NCI-H2171 treated with DMSO at 0.1 percent for 48 hours (cell line): ENCODE results near the gene MRGPRG.
"Not testable (repeated sequence)": the region's sequence is repeated elsewhere in the genome, so short reads cannot be mapped to it uniquely, and the experiment has no call there.

ENCODE experiments used
- DNase-seq: peaks from one replicate; lab custom pipeline; 2025; lab: John Stamatoyannopoulos, UW

Gene MRGPRG, protein sequence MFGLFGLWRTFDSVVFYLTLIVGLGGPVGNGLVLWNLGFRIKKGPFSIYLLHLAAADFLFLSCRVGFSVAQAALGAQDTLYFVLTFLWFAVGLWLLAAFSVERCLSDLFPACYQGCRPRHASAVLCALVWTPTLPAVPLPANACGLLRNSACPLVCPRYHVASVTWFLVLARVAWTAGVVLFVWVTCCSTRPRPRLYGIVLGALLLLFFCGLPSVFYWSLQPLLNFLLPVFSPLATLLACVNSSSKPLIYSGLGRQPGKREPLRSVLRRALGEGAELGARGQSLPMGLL

DNA sequence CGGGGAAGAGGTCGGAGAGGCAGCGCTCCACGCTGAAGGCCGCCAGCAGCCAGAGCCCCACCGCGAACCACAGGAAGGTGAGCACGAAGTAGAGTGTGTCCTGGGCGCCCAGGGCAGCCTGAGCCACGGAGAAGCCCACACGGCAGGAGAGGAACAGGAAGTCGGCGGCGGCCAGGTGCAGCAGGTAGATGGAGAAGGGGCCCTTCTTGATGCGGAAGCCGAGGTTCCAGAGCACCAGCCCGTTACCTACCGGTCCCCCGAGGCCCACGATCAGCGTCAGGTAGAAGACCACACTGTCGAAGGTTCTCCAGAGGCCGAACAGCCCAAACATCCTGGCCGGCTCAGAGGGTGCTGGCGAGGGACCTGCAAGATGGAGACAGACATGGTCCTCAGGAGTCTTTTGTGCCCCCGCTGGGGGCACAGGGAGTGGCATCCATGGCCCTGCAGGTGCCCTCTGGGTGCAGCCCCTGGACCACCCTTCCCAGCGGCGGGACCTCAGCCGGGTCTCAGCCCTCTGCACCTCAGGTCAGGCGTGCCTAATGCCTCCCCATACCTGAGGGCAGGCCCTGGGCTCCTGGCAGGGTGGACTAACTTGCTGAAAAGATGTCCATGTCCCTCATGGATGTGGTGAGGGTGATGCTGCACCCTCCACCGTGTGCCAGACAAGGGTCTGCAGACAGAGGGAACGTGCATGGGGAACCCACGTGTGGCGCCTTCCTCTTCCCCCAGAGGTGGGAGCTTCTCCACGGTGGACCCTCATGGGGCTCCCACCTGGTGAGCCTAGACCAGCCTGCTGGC lies at the start of gene MRGPRG:
Gene MRGPRG, minus strand, starts transcription at position 331 of the 798 bp plus-strand sequence. Its CDS starts 0 bp downstream, at position 331.
- no peak for DNase-seq

DNA sequence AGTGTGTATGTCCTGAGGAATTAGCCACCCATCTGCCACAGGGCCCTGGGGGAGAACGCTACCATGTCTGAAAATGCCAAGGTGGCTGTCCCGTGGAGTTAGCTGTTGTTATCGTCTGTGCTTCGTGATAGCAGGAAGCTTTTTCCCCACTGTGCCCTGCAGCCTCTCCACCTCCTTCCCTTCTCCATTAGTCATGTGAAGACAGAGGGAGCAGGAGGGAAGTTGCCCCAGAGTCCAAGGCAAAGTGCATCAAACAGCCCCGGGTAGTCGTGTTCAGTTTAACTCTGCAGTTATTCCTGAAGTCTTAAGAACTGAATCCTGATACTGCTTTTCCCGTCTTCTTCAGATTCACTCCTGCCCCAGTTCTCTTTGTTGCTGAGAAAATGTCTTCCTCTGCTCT lies 43.9 kb upstream of the MRGPRG start:
- not testable (repeated sequence) for DNase-seq

DNA sequence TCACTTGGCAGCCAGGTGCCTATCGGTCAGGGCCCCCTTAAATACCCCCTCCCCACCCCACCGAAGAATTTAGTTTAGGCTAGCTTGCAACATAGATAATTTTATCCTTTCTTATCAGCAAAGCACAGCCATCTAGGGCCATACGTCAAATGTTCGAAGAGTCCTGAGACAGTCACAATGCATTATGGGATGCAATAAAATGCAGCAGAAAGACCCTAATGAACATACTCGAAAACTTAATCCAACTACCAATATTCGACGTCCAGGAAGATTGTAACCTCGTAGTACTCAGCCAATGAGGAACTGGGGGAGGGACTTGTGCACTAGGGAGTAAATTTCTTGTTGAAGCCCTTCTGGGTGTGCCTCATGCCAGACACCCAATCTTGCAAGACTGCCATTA lies 43.2 kb upstream of the MRGPRG start:
- not testable (repeated sequence) for DNase-seq

DNA sequence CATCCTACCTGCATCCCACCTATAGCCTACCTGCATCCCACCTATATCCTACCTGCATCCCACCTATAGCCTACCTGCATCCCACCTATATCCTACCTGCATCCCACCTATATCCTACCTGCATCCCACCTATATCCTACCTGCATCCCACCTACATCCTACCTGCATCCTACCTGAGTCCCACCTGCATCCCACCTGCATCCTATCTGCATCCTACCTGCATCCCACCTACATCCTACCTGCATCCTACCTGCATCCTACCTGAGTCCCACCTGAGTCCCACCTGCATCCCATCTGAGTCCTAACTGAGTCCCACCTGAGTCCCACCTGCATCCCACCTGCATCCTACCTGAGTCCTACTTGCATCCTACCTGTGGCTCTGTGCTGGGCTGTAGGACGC lies 38.9 kb upstream of the MRGPRG start:
- not testable (repeated sequence) for DNase-seq

DNA sequence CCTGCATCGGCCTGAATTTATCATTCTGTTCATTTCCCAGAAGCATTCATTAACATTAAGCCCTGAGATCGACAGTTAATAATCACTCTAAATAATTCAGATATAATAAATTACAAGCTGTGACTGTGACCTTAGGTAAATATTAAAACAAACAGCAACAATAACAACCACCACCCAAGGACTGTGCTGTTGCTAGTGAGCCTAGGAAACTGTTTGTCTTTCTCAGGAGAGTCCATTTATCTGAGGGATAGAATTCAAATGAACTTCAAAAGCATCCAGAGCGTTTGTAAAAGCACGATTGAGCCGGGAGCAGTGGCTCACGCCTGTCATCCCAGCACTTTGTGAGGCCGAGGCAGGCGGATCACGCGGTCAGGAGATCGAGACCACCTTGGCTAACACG lies 36.6 kb upstream of the MRGPRG start:
- DNase-seq, result not testable (repeated sequence)

DNA sequence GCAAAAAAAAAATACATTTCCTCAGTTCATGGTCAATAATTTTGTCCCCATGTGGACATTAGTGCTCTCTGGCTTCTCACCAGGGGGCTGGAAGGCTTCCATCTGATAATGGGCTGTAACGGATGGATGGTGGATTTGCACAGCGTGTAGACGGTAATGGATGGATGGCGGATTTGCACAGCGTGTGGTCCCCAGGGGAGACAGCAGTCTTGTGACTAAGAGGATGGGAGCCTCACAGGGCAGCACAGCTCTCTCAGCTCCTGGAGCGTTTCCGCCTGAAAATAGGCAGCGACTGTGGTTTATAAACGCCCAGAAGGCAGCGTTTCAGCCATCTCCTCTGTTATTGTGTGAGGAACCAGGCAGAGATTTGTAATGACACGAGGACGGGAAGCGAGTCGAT lies 36.2 kb upstream of the MRGPRG start:
- not testable (repeated sequence) for DNase-seq

DNA sequence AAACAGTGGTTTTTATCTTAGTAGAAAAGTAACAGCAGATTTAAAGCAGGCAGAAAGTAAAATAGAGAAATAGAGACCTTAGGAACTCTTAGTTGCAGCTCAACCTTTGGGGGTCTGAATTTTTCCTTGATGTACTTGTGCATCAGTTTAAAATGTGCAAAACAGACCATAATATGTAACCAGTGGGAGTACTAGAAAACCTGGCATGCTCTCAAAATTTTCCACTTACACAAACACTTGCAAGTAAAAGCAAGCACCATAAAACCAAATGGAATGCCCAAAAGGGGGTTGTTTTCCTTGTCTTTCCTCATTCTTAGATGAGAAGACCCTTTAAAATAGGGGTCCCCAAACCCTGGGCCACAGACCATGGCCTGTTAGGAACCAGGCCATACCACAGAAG lies 26.5 kb upstream of the MRGPRG start:
- no peak for DNase-seq

DNA sequence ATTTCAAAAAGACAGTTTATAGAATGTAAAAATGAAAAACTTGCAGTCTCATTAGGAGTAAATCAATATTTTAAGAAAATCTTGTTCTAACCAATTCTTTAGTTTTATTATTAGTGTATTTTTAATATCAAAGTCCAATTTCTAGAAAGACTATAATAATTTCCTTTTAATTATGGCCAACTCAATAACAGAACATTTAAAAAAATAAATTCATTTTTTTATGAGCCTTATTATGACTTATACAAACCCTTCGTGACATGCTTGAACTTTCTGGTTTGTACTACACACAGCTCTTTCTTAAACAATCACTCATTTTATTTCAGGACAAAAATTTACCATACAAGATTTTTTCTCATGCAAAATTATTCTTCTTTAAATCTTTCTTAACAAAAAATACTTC lies 25.3 kb upstream of the MRGPRG start:
- no peak for DNase-seq

DNA sequence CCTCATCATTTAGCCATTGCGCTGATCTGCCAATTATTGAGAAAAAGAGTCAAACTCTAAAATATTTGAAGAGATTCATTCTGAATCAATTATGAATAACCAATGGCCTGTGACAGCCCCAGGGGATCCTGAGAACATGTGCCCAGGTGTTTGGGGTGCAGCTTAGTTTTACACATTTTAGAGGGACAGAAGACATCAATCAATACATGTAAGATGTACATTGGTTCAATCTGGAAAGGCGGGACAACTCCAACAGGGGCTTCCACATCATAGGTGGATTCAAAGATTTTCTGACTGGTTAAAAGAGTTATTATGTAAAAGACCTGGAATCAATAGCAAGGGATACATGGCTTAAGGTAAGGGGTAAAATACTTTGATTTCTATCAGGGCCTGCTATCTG lies 18.5 kb upstream of the MRGPRG start:
- DNase-seq, result no peak

DNA sequence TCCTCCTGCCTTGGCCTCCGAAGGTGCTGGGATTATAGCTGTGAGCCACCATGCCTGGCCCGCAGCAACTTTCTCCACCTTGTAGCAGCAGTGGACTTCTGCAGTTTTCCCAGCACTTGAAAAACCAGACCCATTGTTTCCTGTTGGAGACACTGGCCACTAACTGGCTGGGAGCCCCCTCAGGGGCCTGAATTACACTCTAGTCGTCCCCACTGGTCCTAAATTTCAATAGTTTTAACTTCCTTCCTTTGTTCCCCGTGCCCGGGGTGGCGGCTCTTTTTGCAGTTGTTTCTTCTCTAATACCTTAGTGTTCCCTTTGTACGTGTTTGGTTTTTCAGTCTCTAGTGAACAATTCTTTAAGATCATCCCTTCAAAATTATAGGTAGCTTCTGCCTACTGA lies 16.2 kb upstream of the MRGPRG start:
- no peak for DNase-seq

DNA sequence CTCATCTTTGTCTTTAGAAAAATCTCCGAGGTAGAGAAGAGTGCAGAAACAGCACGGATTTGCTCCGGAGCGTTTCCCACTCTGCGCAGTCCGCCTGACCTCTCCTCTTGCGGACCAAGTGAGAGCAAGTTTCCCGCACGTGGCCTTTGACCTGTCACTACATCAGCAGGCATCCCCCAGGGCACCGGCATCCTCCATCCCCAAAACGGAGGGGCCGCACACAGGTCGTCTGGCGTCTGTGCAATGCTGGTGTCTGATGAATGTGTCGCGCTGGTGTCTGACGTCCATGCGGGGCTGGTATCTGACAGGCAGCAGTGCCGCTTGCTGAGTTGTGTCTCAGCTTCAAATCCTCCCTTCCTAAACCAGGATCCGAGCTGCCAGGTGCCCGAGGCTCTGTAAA lies 14.3 kb upstream of the MRGPRG start:
- DNase-seq, result no peak

DNA sequence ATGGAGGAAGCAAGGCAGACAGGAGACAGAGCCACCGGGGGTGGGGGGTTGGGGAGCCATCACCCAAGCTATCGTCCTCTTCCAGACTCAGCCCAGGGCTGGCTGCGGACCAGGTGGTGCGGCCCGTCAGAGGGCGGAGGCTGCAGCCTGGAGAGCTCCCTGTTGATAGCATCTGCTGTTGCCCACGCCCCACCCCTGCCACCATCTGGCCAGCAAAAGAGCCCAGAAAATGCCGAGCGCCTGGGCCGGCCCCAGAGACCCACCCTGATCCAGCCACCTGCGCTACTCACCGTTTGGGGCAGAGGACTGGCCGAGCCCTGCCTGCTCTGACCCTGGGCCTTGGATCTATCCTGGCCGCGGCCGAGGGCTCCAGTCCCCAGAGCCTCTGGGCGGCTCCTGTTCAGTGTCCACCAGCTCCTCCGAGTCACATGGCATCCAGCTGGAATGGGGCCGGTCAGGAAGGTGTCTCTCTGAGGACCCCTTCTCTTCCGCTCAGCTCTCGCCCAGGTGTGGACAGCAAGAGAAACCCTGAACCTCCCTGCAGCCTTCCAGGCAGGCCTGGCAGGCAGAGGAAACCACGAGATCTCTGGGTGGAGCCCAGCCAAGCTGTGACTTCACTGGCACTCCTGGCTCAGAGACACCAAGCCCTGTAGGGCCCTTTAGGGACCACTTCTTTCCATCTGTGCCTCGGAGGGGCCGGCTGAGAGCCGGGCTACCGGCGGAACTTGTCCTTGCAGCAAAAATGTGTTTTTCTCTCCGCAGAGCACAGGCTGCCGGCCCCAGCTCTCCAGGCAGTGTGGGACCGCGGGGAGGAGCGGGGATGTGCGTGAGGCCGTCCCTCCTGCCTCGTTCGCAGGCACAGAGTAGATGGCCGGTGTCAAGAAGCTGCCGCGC lies 13.5 kb upstream of the MRGPRG start, which contains the start of gene MRGPRE:
Gene MRGPRE, minus strand, starts transcription at position 567 of the 894 bp plus-strand sequence. CDS start 3,618 bp downstream, outside the sequence.
- peak; percentile 75 for DNase-seq

DNA sequence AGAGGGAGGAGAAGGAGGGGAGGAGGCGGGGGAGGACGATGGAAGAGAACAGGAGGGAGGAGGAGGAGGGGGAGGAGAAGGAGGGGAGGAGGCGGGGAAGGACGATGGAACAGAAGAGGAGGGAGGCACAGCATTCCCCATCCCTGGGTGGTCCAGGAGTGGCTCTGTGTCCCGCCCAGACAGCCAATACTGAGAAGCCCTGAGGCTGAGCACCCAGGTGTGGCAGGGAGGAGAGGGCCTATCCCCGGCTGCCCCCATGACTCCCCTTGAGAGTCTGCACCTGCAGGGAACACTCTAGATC lies 12.9 kb upstream of the MRGPRG start:
- no peak for DNase-seq

DNA sequence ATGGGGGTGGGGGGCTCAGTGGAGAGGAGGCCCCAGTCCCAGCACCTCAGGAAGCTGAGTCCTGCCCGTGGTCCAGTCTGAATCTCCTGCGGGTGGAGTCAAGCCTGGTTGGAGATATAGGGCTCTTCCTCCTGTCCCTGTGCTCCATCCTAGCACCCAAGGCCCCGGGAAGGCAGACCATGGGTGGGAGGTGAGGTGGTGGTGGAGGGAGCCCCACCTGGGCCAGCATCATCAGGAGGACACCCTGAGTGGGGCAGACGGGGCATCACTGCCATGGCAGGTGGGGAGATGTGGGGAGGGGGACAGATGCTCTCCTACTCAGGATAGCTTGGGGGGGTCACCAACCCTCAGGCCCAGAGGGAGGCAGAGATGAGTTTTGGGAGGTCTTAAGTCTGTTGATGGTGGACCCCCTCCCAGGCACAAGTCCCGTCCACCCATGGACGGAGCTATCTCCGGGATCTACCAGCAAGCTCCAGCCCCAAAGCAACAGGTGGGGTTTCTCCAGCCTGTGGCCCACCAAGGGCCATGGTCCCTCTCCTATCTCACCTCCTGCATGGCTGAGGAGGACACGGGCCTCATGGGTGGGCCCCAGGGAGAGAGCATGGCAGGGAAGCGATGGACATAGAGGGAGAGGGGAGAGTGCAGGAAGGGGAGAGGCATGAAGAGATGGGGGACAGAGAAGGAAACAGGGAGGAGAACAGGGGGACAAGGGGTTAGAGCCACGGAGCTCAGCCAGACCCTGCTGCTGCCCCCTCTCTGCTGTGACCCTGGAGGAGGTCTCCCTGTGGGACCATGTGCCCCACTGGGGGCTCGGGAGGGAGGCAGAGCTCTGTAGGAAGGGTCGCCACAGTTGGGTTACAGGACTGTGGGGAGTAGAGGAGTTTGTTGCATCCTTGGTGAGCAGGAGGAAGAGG lies 12.3 kb upstream of the MRGPRG start:
- DNase-seq, result no peak

DNA sequence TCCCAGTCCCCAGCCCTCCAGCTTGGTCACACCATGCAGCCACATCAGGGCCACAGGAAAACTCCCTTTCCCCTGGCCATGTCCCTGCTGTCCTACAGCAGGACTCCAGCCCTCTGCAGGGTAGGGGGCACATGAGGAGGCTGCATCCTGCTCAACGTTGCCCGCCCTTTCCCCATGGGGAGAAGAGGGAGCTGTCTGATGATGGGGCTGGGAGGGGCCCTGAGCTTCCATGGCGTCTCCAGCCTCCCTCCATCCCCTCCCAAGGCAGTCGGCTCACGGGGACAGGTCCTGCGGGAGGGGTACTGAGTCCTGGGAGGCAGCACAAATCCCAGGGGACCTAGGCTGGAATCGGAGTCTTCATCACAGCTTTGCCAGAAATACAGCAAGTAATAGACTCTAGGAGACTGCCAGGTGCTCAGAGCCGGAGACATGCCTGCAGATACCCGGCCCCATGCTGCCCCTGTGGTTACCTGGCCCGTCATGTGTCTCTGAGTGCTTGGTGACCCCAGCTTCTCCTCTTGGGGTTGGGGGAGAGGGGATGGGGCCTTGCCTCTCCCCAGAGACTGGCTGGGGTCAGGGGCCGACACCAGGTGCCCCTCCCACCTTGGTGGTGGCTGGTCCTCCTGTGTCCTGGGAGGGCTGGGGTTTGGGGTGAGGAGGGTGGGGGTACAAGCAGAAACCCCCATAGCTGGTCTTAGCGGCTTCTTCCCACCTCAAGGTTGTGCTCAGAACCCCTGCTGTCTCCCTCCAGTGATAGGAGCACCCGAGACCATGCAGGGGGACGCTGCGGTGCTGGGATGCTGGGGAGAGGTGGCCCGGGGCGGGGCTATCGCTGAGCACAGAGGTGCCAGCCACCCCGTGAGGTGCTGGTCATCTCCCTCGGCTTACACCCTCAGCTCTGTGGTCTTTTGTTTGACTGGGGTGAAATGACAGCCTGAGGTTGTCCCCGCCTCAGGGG lies 11.3 kb upstream of the MRGPRG start:
- DNase-seq, result no peak

DNA sequence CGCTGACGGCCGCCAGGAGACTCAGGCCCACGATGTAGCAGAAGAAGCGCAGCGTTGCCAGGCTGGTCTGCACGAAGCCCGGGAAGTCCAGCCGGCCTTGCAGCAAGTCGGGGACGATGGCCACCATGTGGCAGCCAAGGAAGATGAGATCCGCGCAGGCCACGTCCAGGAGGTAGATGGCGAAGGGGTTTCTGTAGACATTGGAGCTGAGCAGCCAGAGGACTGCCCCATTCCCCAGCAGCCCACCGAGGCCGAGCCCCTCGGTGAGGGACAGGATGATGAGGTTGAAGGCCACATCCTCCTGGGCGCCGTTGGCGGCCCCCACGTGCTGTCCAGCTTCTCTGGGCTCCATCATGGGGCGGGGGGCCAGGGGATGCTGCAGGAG lies 9.8 kb upstream of the MRGPRG start:
- DNase-seq, result no peak

DNA sequence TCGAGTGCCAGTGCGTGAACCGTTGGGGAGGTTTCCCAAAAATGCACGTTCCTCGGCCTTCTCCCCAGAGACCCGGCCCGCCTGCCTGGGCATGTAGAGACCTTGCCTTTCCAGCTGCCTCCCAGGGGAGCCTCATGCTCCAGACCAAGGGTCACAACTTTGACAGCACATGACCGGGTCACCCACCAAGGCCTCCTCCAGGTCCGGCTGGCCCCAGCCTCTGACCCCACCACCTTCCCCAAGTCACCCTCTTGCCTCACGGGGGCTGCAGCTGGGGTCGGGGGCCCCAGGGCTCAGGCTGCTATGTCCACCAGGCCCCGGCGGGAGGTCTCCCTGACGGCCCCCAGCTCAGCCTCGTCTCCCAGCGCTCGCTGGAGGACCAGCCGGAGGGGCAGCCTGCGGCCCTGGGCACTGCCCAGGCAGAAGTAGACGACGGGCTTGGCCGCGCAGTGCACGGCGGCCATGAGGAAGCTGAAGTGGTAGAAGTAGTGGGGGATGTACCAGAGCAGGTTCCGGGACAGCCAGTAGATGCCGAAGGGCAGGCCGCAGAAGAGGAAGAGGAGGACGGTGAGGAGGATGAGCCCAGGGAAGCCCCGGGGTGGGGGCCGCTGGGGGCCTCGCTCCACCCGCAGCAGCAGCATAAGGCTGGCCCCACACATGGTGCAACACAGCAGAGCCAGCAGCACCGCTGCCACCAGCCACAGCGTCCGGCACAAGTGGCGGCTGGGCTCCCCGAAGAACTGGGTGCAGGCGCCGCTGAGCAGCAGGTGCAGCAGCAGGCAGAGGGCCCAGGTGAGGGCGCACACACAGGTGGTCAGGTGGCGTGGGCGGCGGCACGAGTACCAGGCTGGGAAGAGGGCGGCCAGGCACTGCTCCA lies 9.2 kb upstream of the MRGPRG start:
- DNase-seq, result no peak

DNA sequence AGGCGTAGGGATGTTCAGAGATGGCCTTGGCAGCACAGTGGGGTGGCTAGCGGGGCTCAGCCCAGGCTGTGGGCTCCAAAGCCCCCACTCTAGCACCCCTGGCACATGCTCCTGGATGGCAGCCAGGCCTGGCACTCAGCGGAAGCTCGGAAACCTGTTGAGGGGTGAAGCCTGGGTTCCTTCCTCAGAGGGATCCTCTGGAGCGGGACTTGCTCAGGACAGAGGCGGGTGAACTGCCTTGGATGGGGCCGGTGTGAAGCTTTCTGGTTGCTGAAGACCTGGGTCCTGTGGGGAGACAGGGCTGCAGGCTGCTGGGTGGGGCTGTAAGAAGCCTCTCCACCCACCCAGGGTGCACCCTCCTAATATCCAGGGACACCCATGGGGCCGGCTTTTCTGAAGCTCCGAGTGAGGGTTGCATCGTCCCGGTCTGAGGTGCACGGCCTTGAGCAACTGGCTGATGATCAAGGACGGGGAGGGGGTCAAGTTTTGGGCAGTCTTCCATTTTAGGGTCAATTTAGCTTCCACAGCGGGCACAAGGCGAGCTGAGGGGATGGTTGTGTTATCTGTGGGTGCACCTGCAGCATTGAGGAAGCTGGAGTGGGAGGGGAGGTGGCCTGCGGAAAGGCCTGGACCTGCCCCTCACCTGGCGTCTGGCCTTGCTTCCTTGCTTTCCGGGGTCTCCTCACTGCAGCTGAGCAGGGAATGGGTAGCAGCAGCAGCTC lies 8.4 kb upstream of the MRGPRG start:
- no peak for DNase-seq
